A549 treated with AZD9567 at 1 μM for 4 hours (cell line): ENCODE measurements around the gene AQP1. TPM values are rescaled to one million over a fixed set of nuclear protein-coding genes. Genes with fewer than 3 reads are reported as not detected.

ENCODE experiments used
- total RNA-seq: library from RNA; stranded (reverse); fragments of 200-300 nt; extraction: Qiagen RNA extraction; gene quantifications from 5 replicates; pipeline ENCODE4 v1.2.3, GENCODE V29; 2022; ENCODE audit not compliant: insufficient read depth

The AQP1 gene
- total RNA-seq, result 0.29 to 0.79 TPM (median 0.38 TPM) in 5 replicates

DNA sequence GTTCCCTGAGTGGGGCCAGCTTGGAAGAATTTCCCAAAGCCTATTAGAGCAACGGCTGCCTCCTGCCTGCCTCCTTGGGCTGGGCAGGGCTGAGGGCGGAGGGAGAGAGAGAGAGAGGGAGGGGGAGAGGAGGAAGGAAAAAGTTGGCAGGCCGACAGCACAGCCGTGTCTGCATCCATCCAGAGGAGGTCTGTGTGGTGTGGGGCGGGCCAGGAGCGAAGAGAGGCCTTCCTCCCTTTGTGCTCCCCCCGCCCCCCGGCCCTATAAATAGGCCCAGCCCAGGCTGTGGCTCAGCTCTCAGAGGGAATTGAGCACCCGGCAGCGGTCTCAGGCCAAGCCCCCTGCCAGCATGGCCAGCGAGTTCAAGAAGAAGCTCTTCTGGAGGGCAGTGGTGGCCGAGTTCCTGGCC lies at the start of gene AQP1:
AQP1 (plus strand) TSS at position 293 of the 409 bp plus-strand sequence; CDS start at position 350, 57 bp downstream.

DNA sequence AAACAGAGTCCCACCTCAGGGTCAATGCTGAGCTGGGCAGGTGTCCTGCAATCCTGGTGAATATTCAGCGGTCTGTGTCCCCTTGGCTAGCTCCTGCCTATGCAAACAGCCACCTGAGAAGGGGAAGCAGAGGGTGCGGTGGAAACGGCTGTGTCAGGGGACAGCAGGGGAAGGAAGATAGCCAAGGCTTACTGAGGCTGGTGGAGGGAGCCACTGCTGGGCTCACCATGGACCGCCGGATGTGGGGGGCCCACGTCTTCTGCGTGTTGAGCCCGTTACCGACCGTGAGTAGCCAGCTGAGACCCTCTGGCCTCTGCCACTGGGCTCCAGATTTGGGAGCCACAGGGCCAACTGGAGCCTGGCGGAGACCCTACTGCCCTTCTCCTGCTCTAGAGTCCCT lies 52.2 kb downstream of the AQP1 start, which contains the start of gene GHRHR:
GHRHR (plus strand) TSS at position 112 of the 400 bp plus-strand sequence; CDS start at position 228, 116 bp downstream.

Other genes with a start within 250 kb of the AQP1 start
- gene CRHR2, start 229.4 kb upstream of the AQP1 start, total RNA-seq, result 0.04 TPM in 1 of 5 replicates, not detected in the others
- not detected in 5 replicates for gene INMT, start 159.7 kb upstream of the AQP1 start, total RNA-seq
- gene MINDY4, start 140.4 kb upstream of the AQP1 start, total RNA-seq, result 2.9 to 3.9 TPM (median 3.0 TPM) in 5 replicates
- gene GHRHR, start 52.1 kb downstream of the AQP1 start, total RNA-seq, result not detected in 5 replicates
- gene ADCYAP1R1, start 140.5 kb downstream of the AQP1 start, total RNA-seq, result 0.02 to 0.03 TPM (median 0.02 TPM) in 3 of 5 replicates, not detected in the others